Upper lobe of right lung (tissue), 1 donor: Measurements from ENCODE around the gene ZNF581. TPM values are rescaled to one million over a fixed set of nuclear protein-coding genes. Genes with fewer than 3 reads are reported as not detected.
A peak's percentile ranks its signal among the peaks of the same experiment; 100 is the strongest.

Experiments used
- ATAC-seq: fragments of 200-7000 bp; cut with Tn5 transposase; one replicate; pipeline ENCODE4 v1.9.1; 2020; ENCODE audit warnings: mild to moderate bottlenecking, moderate library complexity
- DNase-seq: peaks from one replicate; pipeline ENCODE4 v3.0.0-alpha.2; 2020
- H3K27ac ChIP-seq: fragments of 200-600 bp; one replicate; pipeline ENCODE4 v1.8.0; 2022
- H3K27me3 ChIP-seq: fragments of 200-600 bp; one replicate; pipeline ENCODE4 v1.8.0; 2022; ENCODE audit warnings: mild to moderate bottlenecking
- H3K36me3 ChIP-seq: fragments of 200-600 bp; one replicate; pipeline ENCODE4 v1.8.0; 2022
- H3K4me1 ChIP-seq: fragments of 200-600 bp; one replicate; pipeline ENCODE4 v1.8.0; 2022
- H3K4me3 ChIP-seq: fragments of 200-600 bp; one replicate; pipeline ENCODE4 v1.8.0; 2022; ENCODE audit warnings: mild to moderate bottlenecking
- H3K9me3 ChIP-seq: fragments of 200-600 bp; one replicate; pipeline ENCODE4 v1.8.0; 2022
- intact Hi-C: fragments of 100-400 bp; cut with DNase I; formaldehyde crosslinking; loops from one replicate; pipeline ENCODE4 v1.11.0; 2022
- total RNA-seq: library from RNA; stranded (reverse); fragmentation: NEBNext Ultra II Directional; extraction: Animal tissue kit (Norgen Biotek cat#: 25700); gene quantifications from one replicate; pipeline ENCODE4 v1.2.1, GENCODE V29; 2021
- TF ChIP-seq, protein P1 (sequence below): fragments of 200-600 bp; IDR thresholded peaks from one replicate; pipeline ENCODE4 v1.8.0; 2022; ENCODE audit warnings: antibody characterized with exemption
- donor health status: DM: no; HTN: yes; CAD: no; lungs with severe emphysema.

The ZNF581 gene
- total RNA-seq, 1 donor from 2014 or later: 16.4 TPM

DNA sequence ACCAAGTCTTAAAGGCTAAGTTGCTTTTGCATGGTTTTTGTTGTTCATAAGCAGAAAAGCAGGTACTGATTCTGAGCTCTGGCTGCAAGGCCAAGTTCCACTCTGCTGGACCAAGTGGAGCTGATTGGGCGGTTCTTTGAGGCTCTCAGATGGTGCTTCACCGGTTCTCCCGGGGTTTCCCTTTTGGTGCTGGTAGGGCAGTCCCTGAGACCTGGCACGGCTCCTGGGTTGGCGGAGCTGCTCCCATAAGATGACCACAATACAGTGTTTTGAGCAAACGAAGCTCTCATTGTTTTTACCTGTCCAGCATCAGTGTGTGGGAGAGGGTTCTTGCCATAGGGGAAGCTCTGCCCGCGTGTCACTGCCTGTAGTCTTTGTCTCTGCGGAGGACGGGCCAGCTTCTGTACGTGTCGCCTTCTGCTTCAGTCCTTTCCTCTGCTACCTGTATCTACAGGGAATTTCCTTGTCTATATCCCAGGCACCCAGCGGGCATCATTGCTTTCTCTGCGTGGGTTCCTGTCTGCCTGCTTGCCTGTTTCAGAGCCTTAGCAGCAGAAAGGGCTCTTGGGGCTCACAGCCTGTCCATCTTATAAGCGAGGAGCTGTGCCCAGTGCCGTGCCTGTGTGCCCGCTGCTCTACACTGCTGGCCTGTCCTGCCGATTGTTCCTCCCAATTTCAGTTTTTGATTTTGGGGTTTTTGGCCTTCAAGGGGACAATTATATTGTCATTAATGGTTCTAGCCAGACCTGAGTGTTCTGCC, 13.7 kb downstream of the ZNF581 start:
- DNase-seq (no peak), ATAC-seq (no peak)
- peaks cover 44% of the 10 kb centered on the region for H3K4me1 ChIP-seq
- TF ChIP-seq, protein P1, sequence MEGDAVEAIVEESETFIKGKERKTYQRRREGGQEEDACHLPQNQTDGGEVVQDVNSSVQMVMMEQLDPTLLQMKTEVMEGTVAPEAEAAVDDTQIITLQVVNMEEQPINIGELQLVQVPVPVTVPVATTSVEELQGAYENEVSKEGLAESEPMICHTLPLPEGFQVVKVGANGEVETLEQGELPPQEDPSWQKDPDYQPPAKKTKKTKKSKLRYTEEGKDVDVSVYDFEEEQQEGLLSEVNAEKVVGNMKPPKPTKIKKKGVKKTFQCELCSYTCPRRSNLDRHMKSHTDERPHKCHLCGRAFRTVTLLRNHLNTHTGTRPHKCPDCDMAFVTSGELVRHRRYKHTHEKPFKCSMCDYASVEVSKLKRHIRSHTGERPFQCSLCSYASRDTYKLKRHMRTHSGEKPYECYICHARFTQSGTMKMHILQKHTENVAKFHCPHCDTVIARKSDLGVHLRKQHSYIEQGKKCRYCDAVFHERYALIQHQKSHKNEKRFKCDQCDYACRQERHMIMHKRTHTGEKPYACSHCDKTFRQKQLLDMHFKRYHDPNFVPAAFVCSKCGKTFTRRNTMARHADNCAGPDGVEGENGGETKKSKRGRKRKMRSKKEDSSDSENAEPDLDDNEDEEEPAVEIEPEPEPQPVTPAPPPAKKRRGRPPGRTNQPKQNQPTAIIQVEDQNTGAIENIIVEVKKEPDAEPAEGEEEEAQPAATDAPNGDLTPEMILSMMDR: no peak
- H3K4me3 ChIP-seq: peak overlapping the region; percentile 81
- intact Hi-C loops: no loop called here
- no peaks in the 10 kb centered on the region for H3K9me3 ChIP-seq
- peaks cover 28% of the 10 kb centered on the region for H3K36me3 ChIP-seq
- H3K27me3 ChIP-seq: no peaks in the 10 kb centered on the region
- H3K27ac ChIP-seq: no peak overlapping the region

DNA sequence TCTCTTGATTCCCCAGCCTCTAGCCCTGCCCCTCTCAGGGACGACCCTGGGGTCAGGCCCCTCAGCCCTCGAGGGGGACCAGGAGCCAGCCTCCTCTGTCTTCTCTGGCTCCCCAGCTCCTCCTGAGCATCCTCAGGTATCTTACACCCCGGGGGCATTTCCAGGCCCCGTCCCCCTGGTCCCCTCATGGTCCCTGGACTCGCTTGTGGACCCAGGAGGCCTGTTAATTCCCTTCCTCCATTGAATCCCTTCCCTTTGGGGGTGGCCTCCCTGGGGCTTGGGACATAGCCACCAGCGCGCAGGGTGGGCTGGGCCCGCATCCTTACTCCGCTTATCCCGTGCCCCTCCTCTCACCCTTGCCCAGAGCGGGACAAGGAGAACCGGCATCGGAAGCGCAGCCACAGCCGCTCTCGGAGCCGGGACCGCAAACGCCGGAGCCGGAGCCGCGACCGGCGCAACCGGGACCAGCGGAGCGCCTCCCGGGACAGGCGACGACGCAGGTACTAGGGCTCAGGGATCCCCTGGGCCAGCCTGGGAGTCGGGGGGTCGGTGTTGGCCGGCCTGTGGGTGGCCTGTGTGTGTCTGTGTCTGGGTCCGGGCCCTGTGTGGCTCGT, 15.5 kb downstream of the ZNF581 start:
- Histone ChIP-seq H3K9me3 (no peaks in the 10 kb centered on the region), H3K4me3 (no peak overlapping the region), H3K4me1 (peaks cover 44% of the 10 kb centered on the region), H3K27me3 (no peaks in the 10 kb centered on the region), H3K36me3 (peaks cover 46% of the 10 kb centered on the region), H3K27ac (no peak overlapping the region)
- intact Hi-C loops: no loop called here
- no peak for ATAC-seq
- TF ChIP-seq, protein P1: no peak
- DNase-seq: no peak

DNA sequence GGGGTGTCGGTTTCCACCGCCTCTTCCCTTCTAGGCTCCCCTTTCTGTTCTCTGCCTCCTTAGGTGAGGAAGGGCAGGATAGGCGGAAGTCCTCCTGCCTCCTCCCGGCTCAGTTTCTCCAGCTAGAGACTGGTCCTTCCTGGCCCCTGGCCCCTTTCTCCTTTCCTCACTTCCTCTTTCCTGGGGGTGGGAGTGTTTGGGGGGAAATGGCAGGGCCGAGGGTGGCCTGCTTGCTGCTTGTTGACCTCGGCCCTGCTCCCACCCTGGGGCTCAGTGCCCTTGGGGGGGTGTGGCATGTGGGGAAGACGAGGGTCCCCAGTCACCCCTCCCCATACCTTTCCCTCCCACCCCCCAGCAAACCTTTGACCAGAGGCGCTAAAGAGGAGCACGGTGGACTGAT, 16.4 kb downstream of the ZNF581 start:
- no peak overlapping the region for H3K4me3 ChIP-seq
- intact Hi-C loops: no loop called here
- TF ChIP-seq, protein P1: no peak
- peaks cover 55% of the 10 kb centered on the region for H3K36me3 ChIP-seq
- no peaks in the 10 kb centered on the region for H3K27me3 ChIP-seq
- H3K9me3 ChIP-seq: no peaks in the 10 kb centered on the region
- DNase-seq: no peak
- ATAC-seq: no peak
- peaks cover 44% of the 10 kb centered on the region for H3K4me1 ChIP-seq
- H3K27ac ChIP-seq: no peak overlapping the region

DNA sequence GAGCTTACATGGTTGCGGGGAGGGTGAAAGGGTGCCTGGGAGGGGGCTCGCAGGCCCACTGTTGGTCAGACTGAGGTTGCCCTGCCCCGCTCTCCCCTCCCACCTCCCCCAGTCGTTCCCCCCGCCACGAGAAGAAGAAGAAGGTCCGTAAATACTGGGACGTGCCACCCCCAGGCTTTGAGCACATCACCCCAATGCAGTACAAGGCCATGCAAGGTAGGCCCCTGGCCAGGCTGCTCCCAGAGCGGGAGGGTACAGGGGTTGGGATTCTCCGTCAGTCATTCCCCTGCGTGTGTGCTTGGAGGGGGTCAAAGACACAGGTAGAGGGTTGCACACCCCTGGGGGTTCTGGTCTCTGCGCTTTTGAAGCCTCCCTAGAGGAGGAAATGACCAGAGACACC, 17.0 kb downstream of the ZNF581 start:
- ATAC-seq: no peak

DNA sequence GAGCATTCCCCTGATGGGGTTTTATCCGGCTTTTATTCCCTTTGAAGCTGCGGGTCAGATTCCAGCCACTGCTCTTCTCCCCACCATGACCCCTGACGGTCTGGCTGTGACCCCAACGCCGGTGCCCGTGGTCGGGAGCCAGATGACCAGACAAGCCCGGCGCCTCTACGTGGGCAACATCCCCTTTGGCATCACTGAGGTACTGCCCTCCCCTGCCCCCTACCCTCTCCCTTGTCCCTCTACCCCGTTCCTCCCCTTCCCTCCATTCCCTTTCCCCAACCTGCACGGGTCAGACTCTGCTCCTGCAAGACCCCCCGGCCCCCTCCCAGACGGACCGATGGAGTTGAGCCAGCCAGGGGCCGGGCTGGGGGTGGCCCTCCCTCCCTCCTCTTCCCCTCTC, 17.5 kb downstream of the ZNF581 start:
- TF ChIP-seq, protein P1: no peak
- intact Hi-C loops: no loop called here
- no peak for ATAC-seq
- Histone ChIP-seq H3K27me3 (no peaks in the 10 kb centered on the region), H3K4me3 (no peak overlapping the region), H3K27ac (no peak overlapping the region), H3K4me1 (peaks cover 40% of the 10 kb centered on the region), H3K36me3 (peaks cover 65% of the 10 kb centered on the region), H3K9me3 (no peaks in the 10 kb centered on the region)
- DNase-seq: no peak

More for the DNA sequence above, 17.0 kb downstream of the ZNF581 start:
- Histone ChIP-seq H3K27me3 (no peaks in the 10 kb centered on the region), H3K27ac (no peak overlapping the region), H3K9me3 (no peaks in the 10 kb centered on the region), H3K4me1 (peaks cover 44% of the 10 kb centered on the region), H3K36me3 (peaks cover 59% of the 10 kb centered on the region), H3K4me3 (no peak overlapping the region)
- no peak for DNase-seq
- TF ChIP-seq, protein P1: no peak
- intact Hi-C loops: no loop called here
